ENCODE measurements around the gene GRID1.

DNA sequence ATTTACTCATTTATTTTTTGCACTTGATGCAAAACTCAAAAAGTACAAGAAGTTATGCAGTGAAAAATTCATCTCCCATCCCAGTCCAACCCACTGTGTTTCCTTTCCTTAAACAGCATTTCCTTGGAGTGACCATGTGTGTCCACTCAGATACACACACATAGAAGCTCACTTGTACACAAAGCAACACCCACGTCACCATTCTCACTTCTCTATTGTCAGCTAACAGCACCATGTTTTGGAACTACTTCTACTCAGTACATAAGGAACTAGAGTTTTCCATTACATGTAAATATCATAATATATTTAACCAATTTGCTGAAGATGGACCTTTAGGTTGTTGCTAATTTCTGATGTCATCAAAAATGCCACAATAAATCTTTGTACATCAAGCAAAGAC lies 167.6 kb downstream of the GRID1 start:
- TF ChIP-seq CTCF (IDR thresholded peaks at IDR 0.05) (no peak), POLR2A (IDR thresholded peaks at IDR 0.05) (no peak)

All from breast epithelium (tissue), 3 donors.